IPS-18a (cell line): Measurements from ENCODE around the gene SYNGAP1.

Experiments used
- H3K27ac ChIP-seq: one replicate; pipeline ENCODE4 v1.5.1; 2013; ENCODE audit warnings: low read length
- H3K27me3 ChIP-seq: one replicate; pipeline ENCODE4 v1.6.1; 2013; ENCODE audit warnings: mild to moderate bottlenecking, low read length; ENCODE audit not compliant: control insufficient read depth, insufficient read depth
- H3K36me3 ChIP-seq: one replicate; pipeline ENCODE4 v1.6.1; 2013; ENCODE audit warnings: low read depth, low read length; ENCODE audit not compliant: control insufficient read depth
- H3K4me1 ChIP-seq: one replicate; pipeline ENCODE4 v1.6.1; 2013; ENCODE audit warnings: low read depth, low read length; ENCODE audit not compliant: control insufficient read depth
- H3K4me3 ChIP-seq: one replicate; pipeline ENCODE4 v1.5.1; 2013; ENCODE audit warnings: low read length
- H3K9ac ChIP-seq: one replicate; pipeline ENCODE4 v1.6.1; 2013; ENCODE audit warnings: mild to moderate bottlenecking, low read length, moderate library complexity
- H3K9me3 ChIP-seq: one replicate; pipeline ENCODE4 v1.6.1; 2013; ENCODE audit warnings: low read depth, low read length; ENCODE audit not compliant: control insufficient read depth

The SYNGAP1 gene

GRCh38 chr6:33446356-33446755, 26.5 kb downstream of the SYNGAP1 start:
- H3K27ac ChIP-seq: no peak overlapping the region
- H3K27me3 ChIP-seq: no peaks in the 10 kb centered on the region
- H3K4me3 ChIP-seq: no peak overlapping the region
- no peaks in the 10 kb centered on the region for H3K4me1 ChIP-seq
- peaks cover 90% of the 10 kb centered on the region for H3K36me3 ChIP-seq
- H3K9me3 ChIP-seq: no peaks in the 10 kb centered on the region
- H3K9ac ChIP-seq: no peak overlapping the region

GRCh38 chr6:33450434-33450833, 30.6 kb downstream of the SYNGAP1 start:
- Histone ChIP-seq H3K9ac (no peak overlapping the region), H3K9me3 (no peaks in the 10 kb centered on the region), H3K4me3 (no peak overlapping the region), H3K27me3 (no peaks in the 10 kb centered on the region), H3K4me1 (no peaks in the 10 kb centered on the region), H3K27ac (no peak overlapping the region), H3K36me3 (peaks cover 50% of the 10 kb centered on the region)

DNA sequence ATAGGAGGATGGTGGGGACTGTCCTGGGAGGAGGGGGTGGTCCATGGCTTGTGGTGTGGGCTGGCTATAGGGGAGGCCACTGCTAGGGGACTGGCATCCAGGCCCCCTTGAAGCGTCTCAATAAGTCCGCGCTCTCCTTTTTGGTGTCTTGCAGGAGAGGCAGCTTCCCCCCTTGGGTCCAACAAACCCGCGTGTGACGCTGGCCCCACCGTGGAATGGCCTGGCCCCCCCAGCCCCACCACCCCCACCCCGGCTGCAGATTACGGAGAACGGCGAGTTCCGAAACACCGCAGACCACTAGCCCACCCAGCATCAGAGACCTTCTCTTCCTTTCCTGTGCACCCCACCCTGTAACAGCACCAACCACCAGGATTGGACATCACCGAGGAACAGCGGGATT, 31.7 kb downstream of the SYNGAP1 start:
- peaks cover 51% of the 10 kb centered on the region for H3K36me3 ChIP-seq
- H3K4me1 ChIP-seq: no peaks in the 10 kb centered on the region
- H3K9ac ChIP-seq: no peak overlapping the region
- H3K27ac ChIP-seq: no peak overlapping the region
- H3K9me3 ChIP-seq: no peaks in the 10 kb centered on the region
- H3K4me3 ChIP-seq: no peak overlapping the region
- no peaks in the 10 kb centered on the region for H3K27me3 ChIP-seq

- H3K9ac ChIP-seq: no peak overlapping the region
- H3K27me3 ChIP-seq: no peaks in the 10 kb centered on the region
- peaks cover 42% of the 10 kb centered on the region for H3K36me3 ChIP-seq
- H3K4me1 ChIP-seq: no peaks in the 10 kb centered on the region
- H3K27ac ChIP-seq: no peak overlapping the region
- H3K4me3 ChIP-seq: no peak overlapping the region
- no peaks in the 10 kb centered on the region for H3K9me3 ChIP-seq
These were observed 32.6 kb downstream of the SYNGAP1 start for GRCh38 chr6:33452496-33452895.

DNA sequence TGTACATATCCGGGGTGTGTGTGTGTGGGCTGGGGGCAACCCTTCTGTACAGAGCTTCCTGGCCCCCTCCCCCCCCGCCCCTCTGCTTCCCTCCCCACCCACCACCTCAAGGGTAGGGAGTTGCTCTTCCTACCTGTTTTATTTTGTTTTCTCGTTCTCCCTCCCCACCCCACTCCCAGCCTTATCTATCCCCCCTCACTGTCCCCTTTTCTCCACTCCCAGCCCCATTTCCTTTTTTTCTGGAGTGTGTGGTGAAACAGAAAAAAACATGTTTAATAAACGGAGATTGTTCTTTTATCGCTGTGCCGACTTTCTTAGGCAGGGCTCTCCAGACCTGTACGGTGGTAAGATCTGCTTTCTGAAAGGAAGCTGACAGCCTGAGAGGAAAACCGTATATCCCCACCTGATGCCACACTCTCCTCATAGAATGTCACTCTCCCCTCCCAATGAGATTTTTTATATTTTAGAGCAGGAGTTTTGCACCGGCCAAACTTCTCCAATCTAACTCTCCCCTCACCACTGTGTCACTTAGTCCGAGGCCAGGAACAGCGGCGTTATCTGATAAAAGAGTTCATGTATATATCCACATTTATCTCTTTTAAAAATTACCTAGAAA, 33.6 kb downstream of the SYNGAP1 start:
- H3K27me3 ChIP-seq: no peaks in the 10 kb centered on the region
- H3K4me3 ChIP-seq: peak overlapping the region; percentile 80
- H3K9ac ChIP-seq: peak overlapping the region; percentile 82
- H3K4me1 ChIP-seq: no peaks in the 10 kb centered on the region
- H3K9me3 ChIP-seq: no peaks in the 10 kb centered on the region
- H3K27ac ChIP-seq: peak overlapping the region; percentile 25
- peaks cover 32% of the 10 kb centered on the region for H3K36me3 ChIP-seq

DNA sequence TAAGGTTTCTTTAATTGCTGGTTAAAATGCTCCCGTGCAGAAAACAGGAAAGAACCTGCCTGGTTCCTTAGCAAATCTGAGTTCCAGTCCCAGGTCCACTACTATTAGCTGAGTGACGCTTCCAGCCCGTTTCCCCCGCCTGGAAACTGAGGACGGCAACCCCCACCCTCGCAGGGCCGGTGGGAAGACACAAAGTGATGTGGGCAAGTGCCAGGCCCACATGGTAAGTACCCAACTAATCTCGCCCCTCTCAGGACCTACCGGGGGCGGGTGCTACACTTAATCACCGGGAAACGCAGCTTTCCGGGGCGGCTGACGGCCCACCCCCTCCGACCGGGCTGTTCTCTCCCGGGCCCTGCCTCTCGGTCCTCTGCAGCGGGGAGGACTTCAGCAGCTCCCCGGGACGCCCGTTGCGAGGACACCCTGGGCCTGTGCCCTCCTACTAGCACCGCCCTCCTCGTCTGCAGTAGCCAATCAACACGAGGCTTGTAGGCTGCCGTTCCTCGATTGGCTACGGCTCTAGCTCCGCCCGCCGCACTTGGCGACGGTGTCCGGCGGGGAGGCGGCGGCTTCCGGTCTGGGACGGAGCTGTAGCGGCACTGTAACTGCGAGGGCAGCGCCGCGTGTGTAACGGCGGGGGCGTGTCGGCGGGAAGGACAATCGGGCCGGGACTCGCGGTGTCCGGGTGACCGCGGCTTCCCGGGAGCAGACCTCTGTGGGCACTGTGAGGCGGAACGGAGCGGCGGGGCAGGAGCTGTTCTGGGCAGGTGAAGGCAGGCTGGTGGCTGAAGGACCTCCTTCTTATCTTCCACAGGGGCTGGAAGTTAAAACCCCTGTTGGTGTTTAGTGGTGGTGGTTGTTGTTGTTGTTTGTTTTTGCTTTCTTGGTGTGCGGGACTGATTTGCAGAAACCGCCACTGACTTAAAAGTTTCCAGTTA, 34.4 kb downstream of the SYNGAP1 start, which contains the start of gene ZBTB9:
Gene ZBTB9 (plus strand): TSS at position 568 of the 938 bp plus-strand sequence. CDS start 525 bp downstream, outside the sequence.
- Histone ChIP-seq H3K9ac (peak within 1 kb of the TSS; percentile 82), H3K36me3 (peaks cover 24% of the 10 kb centered on the region), H3K27ac (peak within 1 kb of the TSS; percentile 25), H3K4me3 (peak within 1 kb of the TSS; percentile 80), H3K4me1 (no peaks in the 10 kb centered on the region), H3K9me3 (no peaks in the 10 kb centered on the region), H3K27me3 (no peaks in the 10 kb centered on the region)

DNA sequence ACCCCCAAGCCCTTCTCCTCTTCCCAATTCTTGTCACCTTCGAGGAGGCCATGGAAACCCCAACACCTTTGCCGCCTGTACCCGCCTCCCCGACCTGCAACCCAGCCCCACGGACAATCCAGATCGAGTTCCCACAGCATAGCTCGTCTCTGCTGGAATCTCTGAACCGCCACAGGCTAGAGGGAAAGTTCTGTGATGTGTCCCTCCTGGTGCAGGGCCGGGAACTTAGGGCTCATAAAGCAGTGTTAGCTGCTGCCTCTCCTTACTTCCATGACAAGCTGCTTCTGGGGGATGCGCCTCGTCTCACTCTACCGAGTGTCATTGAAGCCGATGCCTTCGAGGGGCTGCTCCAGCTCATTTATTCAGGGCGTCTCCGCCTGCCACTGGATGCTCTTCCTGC, 35.2 kb downstream of the SYNGAP1 start:
- H3K9me3 ChIP-seq: no peaks in the 10 kb centered on the region
- H3K4me3 ChIP-seq: peak overlapping the region; percentile 80
- peaks cover 16% of the 10 kb centered on the region for H3K36me3 ChIP-seq
- peak overlapping the region; percentile 82 for H3K9ac ChIP-seq
- H3K27me3 ChIP-seq: no peaks in the 10 kb centered on the region
- H3K27ac ChIP-seq: no peak overlapping the region
- no peaks in the 10 kb centered on the region for H3K4me1 ChIP-seq

- no peak overlapping the region for H3K27ac ChIP-seq
- H3K4me3 ChIP-seq: no peak overlapping the region
- peaks cover 13% of the 10 kb centered on the region for H3K36me3 ChIP-seq
- H3K27me3 ChIP-seq: no peaks in the 10 kb centered on the region
- H3K9ac ChIP-seq: no peak overlapping the region
- H3K9me3 ChIP-seq: no peaks in the 10 kb centered on the region
- H3K4me1 ChIP-seq: no peaks in the 10 kb centered on the region
These were observed 36.3 kb downstream of the SYNGAP1 start for GRCh38 chr6:33456156-33456555.

DNA sequence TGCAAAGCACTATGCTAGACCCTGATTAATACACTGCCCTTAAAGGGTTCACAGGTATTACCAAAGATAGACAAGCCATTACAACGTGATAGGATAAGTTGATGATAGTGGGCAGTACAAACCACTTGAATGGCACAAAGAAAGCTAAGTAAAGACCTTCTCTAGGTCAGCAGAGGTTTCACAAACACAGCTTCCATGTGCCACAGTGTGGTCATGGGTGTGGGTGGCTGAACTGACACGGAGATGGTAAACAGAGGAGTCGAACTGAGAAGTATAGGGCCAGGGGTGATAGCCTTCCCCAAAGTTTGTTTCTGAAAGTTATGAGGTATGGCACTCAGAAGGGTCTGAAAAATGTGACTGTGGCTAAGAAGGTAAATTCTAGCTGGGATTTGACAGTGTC, 38.8 kb downstream of the SYNGAP1 start:
- Histone ChIP-seq H3K36me3 (peaks cover 13% of the 10 kb centered on the region), H3K4me3 (no peak overlapping the region), H3K27me3 (no peaks in the 10 kb centered on the region), H3K9me3 (no peaks in the 10 kb centered on the region), H3K4me1 (no peaks in the 10 kb centered on the region), H3K27ac (no peak overlapping the region), H3K9ac (no peak overlapping the region)

- Histone ChIP-seq H3K4me3 (no peak overlapping the region), H3K27me3 (no peaks in the 10 kb centered on the region), H3K9me3 (no peaks in the 10 kb centered on the region), H3K36me3 (peaks cover 13% of the 10 kb centered on the region), H3K27ac (no peak overlapping the region), H3K4me1 (no peaks in the 10 kb centered on the region), H3K9ac (no peak overlapping the region)
These were observed 39.4 kb downstream of the SYNGAP1 start for GRCh38 chr6:33459226-33459625.

GRCh38 chr6:33466075-33466735, 46.3 kb downstream of the SYNGAP1 start:
- no peak overlapping the region for H3K4me3 ChIP-seq
- H3K9me3 ChIP-seq: no peaks in the 10 kb centered on the region
- H3K9ac ChIP-seq: no peak overlapping the region
- H3K36me3 ChIP-seq: no peaks in the 10 kb centered on the region
- no peaks in the 10 kb centered on the region for H3K4me1 ChIP-seq
- H3K27ac ChIP-seq: no peak overlapping the region
- H3K27me3 ChIP-seq: no peaks in the 10 kb centered on the region
